ENCODE results near the gene NHSL1. TPM values are rescaled to one million over a fixed set of nuclear protein-coding genes. Genes with fewer than 3 reads are reported as not detected.

NHSL1 gene
- total and polyA plus RNA-seq, 9 of the 15 experiments (the other 6 are each of a cell fraction or from before 2014, with no cell fraction given) = 0.09 to 0.20 TPM; not detected in 7

DNA sequence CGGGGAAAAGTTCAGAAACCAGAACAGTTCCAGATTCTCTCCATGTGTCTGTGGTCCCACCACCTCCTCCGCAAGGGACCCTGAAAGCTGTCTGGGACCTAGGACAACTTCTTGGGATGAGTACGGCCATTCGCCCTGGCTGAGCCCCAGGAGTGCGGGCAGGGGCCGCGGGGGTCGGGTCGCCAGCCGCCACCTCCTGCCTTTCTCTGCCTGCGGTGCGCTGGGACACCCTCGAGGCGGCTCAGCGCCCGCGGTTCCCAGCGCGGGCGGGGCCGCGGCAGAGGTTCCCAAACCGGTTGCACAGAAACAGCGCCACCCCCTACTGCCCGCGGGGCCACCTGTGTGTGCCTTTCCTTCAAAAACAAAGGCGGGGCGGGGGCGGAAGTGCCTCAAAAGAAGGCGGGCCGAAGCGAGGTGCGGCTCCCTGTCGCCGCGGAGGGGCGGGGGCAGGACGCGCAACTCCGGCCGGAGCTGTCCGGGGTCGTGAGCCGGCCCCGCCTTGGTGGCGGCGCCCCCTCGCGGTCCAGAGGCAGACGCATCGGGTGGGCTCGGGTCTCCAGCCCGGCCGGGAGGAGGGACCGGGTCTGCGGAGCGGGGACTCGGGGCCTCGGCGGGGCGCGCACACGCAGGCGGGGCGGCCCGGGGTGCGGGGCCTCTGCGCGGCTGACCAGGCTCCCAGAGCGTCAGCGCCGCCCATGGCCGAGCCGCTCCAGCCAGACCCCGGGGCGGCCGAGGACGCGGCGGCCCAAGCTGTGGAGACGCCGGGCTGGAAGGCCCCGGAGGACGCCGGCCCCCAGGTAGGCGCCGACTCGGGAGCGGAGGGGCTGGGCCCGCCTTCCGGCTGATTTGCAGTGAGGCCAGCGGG lies 95.3 kb downstream of the NHSL1 start, which contains the start of gene HEBP2 (continued):
- TF ChIP-seq MEIS2 (IDR thresholded peaks at IDR 0.05; ENCODE audit: partially characterized antibody) = peak; percentile 64
- no peak for TF ChIP-seq ZNF253 (CRISPR knock-in tag; conservative IDR thresholded peaks at IDR 0.05)
- TF ChIP-seq FOXA3 (CRISPR knock-in tag; conservative IDR thresholded peaks at IDR 0.05 in 1 of 2, IDR thresholded peaks at IDR 0.05 in 1 of 2) = no peak
- TF ChIP-seq ZNF668 (CRISPR knock-in tag; IDR thresholded peaks at IDR 0.05) = no peak
- TF ChIP-seq EHMT2 (IDR thresholded peaks at IDR 0.05) = no peak
- TF ChIP-seq CREBBP (IDR thresholded peaks at IDR 0.05; ENCODE audit: low read depth, low read length) = no peak
- no peak for TF ChIP-seq ZNF696 (CRISPR knock-in tag; conservative IDR thresholded peaks at IDR 0.05)
- TF ChIP-seq ELF4 (CRISPR knock-in tag; IDR thresholded peaks at IDR 0.05) = no peak
- no peak for TF ChIP-seq HDGF (IDR thresholded peaks at IDR 0.05)
- peak; percentile 13; the same call in 1 of the 2 replicates for TF ChIP-seq DMBX1 (CRISPR knock-in tag; IDR thresholded peaks at IDR 0.05; ENCODE audit: borderline replicate concordance)
- peak; percentile 99 for TF ChIP-seq ZBTB7A (IDR thresholded peaks at IDR 0.05; ENCODE audit: borderline replicate concordance, control insufficient read depth, low read depth, low read length)
- TF ChIP-seq, protein P1, sequence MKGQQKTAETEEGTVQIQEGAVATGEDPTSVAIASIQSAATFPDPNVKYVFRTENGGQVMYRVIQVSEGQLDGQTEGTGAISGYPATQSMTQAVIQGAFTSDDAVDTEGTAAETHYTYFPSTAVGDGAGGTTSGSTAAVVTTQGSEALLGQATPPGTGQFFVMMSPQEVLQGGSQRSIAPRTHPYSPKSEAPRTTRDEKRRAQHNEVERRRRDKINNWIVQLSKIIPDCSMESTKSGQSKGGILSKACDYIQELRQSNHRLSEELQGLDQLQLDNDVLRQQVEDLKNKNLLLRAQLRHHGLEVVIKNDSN (CRISPR knock-in tag; IDR thresholded peaks at IDR 0.05) = no peak
- TF ChIP-seq MAZ (CRISPR knock-in tag; conservative IDR thresholded peaks at IDR 0.05 in 1 of 2, IDR thresholded peaks at IDR 0.05 in 1 of 2) = peak; percentile 98 to 99
- TF ChIP-seq SP1 (CRISPR knock-in tag; IDR thresholded peaks at IDR 0.05) = peak; percentile 79
- no peak for TF ChIP-seq ZNF318 (IDR thresholded peaks at IDR 0.05; ENCODE audit: borderline replicate concordance in 1 of 2, low read depth in 1 of 2)
- no peak; a peak in 1 of 4 replicates for TF ChIP-seq SRF (CRISPR knock-in tag; IDR thresholded peaks at IDR 0.05)
- TF ChIP-seq RBM22 (IDR thresholded peaks at IDR 0.05; ENCODE audit: low read depth, low read length, poor library complexity, severe bottlenecking) = no peak
- TF ChIP-seq U2AF2 (optimal IDR thresholded peaks at IDR 0.05; ENCODE audit: low read depth, low read length) = no peak
- no peak for TF ChIP-seq NCOA2 (IDR thresholded peaks at IDR 0.05; ENCODE audit: partially characterized antibody in 2 of 2)

All from K562 (cell line).